A204.1 (cell line): ENCODE results near the gene AKAP7.
"Not testable (repeated sequence)": the region's sequence is repeated elsewhere in the genome, so short reads cannot be mapped to it uniquely, and the experiment has no call there.

Source experiments
- FAIRE-seq: peaks from 2 replicates; lab custom pipeline; 2012; peaks lifted over from hg19 to GRCh38; lab: Jason Lieb, UNC

AKAP7 gene

GRCh38 chr6:131257104-131257503 is 121.8 kb downstream of the AKAP7 start:
- FAIRE-seq: no peak

GRCh38 chr6:131258010-131258652 is 122.9 kb downstream of the AKAP7 start:
- no peak for FAIRE-seq

- no peak for FAIRE-seq
These were observed 123.7 kb downstream of the AKAP7 start for GRCh38 chr6:131258816-131259476.

DNA sequence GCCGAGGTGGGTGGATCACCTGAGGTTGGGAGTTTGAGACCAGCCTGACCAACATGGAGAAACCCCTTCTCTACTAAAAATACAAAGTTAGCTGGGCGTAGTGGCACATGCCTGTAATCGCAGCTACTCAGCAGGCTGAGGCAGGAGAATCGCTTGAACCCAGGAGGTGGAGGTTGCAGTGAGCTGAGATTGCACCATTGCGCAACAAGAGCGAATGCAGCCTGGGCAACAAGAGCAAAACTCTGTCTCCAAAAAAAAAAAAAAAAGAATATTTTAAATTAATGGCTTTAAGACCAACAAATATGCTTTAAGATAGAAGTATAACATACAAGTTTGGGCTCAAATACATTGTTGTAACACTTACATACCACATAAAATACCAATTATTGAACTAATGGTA is 125.7 kb downstream of the AKAP7 start:
- not testable (repeated sequence) for FAIRE-seq

DNA sequence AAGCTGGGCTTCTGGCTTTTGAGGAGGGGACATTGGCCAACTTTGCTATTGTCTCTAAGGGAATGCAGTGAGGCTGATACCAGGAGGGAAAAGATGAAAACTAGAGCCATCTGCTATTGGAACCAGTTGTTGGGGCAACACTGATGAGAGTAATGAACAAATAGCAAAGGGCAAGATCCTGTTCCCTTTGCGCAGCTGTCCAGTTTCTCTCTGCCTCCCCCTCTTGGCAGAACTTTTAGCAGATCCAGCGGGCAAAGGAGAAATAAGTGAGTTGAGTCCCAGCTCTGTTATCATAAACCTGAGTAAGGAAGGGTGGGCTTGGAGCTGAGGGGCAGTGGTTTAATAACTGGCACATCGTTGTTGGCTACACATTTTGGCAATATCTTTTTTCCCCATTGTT is 126.8 kb downstream of the AKAP7 start:
- FAIRE-seq: no peak

DNA sequence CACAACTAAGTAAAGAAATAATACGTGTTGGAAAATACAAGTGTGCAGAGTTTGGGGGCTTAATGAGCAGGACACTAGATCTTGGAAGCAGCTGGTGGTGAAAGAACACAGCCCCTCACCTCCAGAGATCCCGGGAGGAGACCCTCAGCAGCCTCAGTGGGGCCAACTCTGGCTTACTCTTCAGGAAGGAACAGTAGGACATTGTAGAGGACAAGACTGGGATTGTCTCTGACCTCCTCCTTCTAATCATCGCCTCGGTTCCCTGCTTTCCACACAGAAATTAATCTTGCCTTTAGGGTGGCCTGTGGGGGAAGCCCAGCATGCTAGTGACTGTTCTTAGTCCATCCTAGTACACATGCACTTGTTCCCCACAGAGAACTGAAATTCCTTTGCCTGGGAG is 130.7 kb downstream of the AKAP7 start:
- no peak for FAIRE-seq

DNA sequence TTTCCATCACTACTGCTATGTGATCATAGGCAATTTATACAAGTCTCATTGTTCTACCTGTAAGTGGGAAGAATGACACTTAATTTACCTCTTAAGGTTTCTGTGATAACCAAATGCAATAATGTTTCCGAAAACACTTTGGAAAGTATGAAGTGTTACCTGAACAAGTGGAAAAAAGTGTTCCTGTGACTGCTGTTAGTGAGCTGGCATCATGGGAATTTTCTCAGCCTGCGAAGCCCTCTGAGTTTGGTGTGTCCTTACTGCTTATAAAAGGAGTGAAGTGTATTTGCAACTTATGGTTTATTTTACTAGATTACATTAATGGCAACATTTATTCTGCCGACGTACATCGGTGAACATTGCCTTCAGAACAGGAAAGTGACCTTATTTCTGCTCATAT is 133.0 kb downstream of the AKAP7 start:
- FAIRE-seq: no peak

DNA sequence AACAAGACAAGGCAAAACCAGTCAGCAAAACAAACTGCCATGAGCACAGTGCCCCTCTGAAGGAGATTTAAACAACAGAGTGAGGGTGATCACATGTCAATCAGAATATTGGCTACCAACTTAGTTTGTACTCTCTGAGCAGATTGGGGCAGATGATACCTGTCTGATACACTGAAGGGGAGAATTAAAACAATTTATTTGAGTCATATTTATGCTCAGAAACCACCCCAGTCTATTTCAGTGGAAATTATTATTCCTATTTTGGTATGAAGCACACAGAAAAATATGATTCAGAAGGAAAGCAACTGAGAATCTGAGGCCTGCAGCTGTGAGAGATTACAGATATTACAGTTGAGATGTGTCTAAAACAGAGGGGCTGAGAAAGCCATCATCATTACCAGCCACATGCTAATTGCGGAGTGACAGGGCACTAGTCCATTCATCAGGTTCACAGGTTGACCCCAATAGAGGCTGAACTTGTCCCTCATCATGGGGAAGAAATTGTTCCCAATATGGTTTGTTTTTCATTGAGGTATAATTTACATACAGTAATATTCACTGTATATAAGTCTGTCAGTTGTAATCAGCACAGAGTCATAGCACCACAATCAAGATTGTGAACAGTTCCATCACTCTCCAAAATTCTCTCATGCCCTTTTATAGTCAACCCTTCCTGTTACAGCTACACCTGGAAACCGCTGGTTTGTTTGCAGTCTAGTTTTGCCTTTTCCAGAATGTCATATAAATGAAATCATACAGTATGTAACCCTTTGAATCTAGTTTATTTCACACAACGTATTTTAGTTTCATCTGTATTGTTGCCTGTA is 134.5 kb downstream of the AKAP7 start:
- FAIRE-seq: no peak

- no peak for FAIRE-seq
These were observed 135.3 kb downstream of the AKAP7 start for GRCh38 chr6:131270534-131270933.

GRCh38 chr6:131275273-131275672 is 140.0 kb downstream of the AKAP7 start:
- FAIRE-seq: no peak

DNA sequence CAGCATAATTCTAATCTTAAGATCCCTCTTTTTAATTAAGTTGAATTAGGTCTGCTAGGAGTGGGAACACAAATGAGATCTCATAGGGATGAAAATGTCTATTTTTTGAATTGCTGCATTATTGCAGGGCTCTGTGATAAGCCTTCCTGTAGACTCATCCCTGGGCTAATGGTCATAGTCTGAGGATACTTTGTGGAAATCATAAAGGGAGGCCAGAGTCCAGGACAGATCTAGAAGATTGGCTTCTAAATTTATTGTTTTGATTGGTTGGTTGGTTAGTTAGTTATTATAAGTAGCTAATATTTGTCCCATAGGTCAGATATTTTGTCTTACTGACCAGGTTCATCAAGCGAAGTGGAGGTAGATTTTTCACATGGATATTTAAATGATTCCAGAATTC is 142.3 kb downstream of the AKAP7 start:
- no peak for FAIRE-seq

- no peak for FAIRE-seq
These were observed 146.4 kb downstream of the AKAP7 start for GRCh38 chr6:131281471-131282270.

GRCh38 chr6:131282365-131282764 is 147.1 kb downstream of the AKAP7 start:
- no peak for FAIRE-seq

GRCh38 chr6:131283466-131284175 is 148.4 kb downstream of the AKAP7 start:
- no peak for FAIRE-seq

DNA sequence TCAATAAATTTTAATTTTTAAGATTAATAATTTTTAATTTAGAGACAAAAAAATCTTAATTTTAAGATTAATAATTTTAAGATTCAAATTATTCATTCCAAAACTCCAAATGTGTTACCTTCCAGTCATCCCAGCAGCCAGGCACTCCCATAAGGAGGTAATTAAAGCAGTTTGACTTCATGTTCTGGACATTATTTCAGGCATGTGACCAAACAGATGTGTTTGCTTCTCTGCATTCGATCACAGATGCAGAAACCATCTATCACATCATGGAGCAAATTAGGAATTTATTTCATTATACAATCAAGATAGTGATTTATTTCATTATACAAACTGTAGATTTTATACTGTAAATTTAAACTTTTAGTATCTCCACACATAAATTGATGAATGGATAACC is 150.3 kb downstream of the AKAP7 start:
- no peak for FAIRE-seq

GRCh38 chr6:131286469-131287040 is 151.3 kb downstream of the AKAP7 start:
- no peak for FAIRE-seq

GRCh38 chr6:131288214-131288613 is 152.9 kb downstream of the AKAP7 start:
- FAIRE-seq: no peak

DNA sequence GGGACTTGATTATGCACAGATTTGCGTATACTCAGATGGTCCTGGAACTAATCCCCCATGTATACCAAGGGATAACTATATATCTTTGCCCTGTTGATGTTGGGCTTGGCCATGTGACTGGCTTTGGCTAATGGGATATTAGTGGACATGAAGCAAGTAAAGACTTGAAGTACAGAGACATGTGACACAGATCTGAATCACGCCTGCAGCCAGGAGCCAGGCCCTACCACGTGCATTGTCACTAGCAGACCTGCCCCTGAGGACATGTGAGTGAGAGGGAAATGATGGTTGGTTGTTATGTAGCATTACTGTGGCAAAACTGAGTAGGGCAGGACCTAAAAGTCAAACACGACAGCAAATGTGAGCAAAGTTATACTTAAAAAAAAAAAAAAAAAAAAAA is 155.7 kb downstream of the AKAP7 start:
- no peak for FAIRE-seq

DNA sequence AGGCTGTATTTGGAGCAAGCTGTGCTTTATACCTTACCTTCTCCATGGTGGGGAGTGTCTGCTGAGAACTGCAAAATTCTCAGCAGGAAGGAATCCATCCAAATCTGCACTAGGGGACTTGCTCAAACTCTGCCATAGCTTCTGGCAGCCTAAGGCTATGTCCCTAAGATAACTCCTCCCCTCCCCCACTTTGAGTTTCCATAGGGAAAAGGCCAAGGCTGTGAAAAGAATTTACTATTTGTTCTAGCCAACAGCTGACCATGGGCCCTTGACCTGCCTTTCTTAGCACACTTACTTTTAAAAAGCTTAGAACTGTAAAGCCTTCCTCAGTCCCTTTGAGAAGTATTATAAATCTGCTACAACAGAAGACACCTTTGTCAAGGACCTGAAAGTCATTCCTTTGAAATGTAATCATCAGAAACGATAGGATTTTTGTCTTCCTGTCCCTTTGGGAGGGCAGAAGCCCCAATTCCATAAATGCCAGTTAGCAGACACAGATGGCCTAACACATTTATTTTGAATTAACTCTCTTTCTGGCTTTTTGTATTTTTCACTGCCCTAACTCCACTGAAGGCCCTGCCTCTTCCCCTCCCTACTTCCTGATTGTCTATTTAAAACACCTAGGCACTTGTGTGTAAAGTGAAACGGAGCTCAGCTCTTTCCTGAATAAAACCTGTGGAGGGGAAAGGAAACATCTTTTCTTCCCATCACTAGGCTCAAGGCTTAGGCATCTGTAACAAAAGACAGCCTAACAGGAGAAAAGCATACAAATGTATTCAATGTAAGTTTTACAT is 157.1 kb downstream of the AKAP7 start:
- FAIRE-seq: no peak

- no peak for FAIRE-seq
These were observed 158.2 kb downstream of the AKAP7 start for GRCh38 chr6:131293472-131293911.

GRCh38 chr6:131295081-131295480 is 159.8 kb downstream of the AKAP7 start:
- FAIRE-seq: no peak
